ENCODE measurements around the gene PIK3CG. TPM values are rescaled to one million over a fixed set of nuclear protein-coding genes. Genes with fewer than 3 reads are reported as not detected.
"Not testable (repeated sequence)": the region's sequence is repeated elsewhere in the genome, so short reads cannot be mapped to it uniquely, and the experiment has no call there.

The PIK3CG gene
- total RNA-seq, 1 donor from 2014 or later = 0.73 TPM

- ATAC-seq (no peak), DNase-seq (ENCODE audit: low spot score) (no peak)
These were observed 18.5 kb downstream of the PIK3CG start for GRCh38 chr7:106883456-106884026.

GRCh38 chr7:106885652-106886051 is 20.6 kb downstream of the PIK3CG start:
- DNase-seq (ENCODE audit: low spot score) = no peak
- no peak for ATAC-seq

- ATAC-seq (no peak), DNase-seq (ENCODE audit: low spot score) (no peak)
These were observed 22.3 kb downstream of the PIK3CG start for GRCh38 chr7:106887421-106887820.

GRCh38 chr7:106888204-106888603 is 23.1 kb downstream of the PIK3CG start:
- no peak for ATAC-seq
- DNase-seq (ENCODE audit: low spot score) = no peak

- no peak for ATAC-seq
- no peak for DNase-seq (ENCODE audit: low spot score)
These were observed 25.9 kb downstream of the PIK3CG start for GRCh38 chr7:106890952-106891351.

GRCh38 chr7:106891548-106892410 is 26.7 kb downstream of the PIK3CG start:
- no peak for DNase-seq (ENCODE audit: low spot score)
- peak; percentile 37 for ATAC-seq

- ATAC-seq (no peak), DNase-seq (ENCODE audit: low spot score) (no peak)
These were observed 28.5 kb downstream of the PIK3CG start for GRCh38 chr7:106893591-106893990.

- DNase-seq (ENCODE audit: low spot score) = no peak
- ATAC-seq = no peak
These were observed 30.3 kb downstream of the PIK3CG start for GRCh38 chr7:106895246-106895864.

- DNase-seq (ENCODE audit: low spot score) (no peak), ATAC-seq (no peak)
These were observed 31.1 kb downstream of the PIK3CG start for GRCh38 chr7:106896231-106896630.

- DNase-seq (ENCODE audit: low spot score); ATAC-seq: not testable (repeated sequence)
These were observed 32.5 kb downstream of the PIK3CG start for GRCh38 chr7:106897553-106897952.

- ATAC-seq; DNase-seq (ENCODE audit: low spot score): not testable (repeated sequence)
These were observed 33.9 kb downstream of the PIK3CG start for GRCh38 chr7:106898967-106899366.

- DNase-seq (ENCODE audit: low spot score) (no peak), ATAC-seq (no peak)
These were observed 36.9 kb downstream of the PIK3CG start for GRCh38 chr7:106901828-106902441.

GRCh38 chr7:106905734-106906133 is 40.7 kb downstream of the PIK3CG start:
- ATAC-seq = no peak
- DNase-seq (ENCODE audit: low spot score) = no peak

- ATAC-seq (no peak), DNase-seq (ENCODE audit: low spot score) (no peak)
These were observed 46.9 kb downstream of the PIK3CG start for GRCh38 chr7:106911959-106912358.

- ATAC-seq (no peak), DNase-seq (ENCODE audit: low spot score) (no peak)
These were observed 49.0 kb downstream of the PIK3CG start for GRCh38 chr7:106914018-106914607.

- no peak for ATAC-seq
- no peak for DNase-seq (ENCODE audit: low spot score)
These were observed 50.3 kb downstream of the PIK3CG start for GRCh38 chr7:106915407-106915806.

- ATAC-seq = no peak
- DNase-seq (ENCODE audit: low spot score) = no peak
These were observed 50.8 kb downstream of the PIK3CG start for GRCh38 chr7:106915873-106916272.

GRCh38 chr7:106916679-106917078 is 51.6 kb downstream of the PIK3CG start:
- ATAC-seq (no peak), DNase-seq (ENCODE audit: low spot score) (no peak)

GRCh38 chr7:106918991-106919390 is 53.9 kb downstream of the PIK3CG start:
- ATAC-seq = no peak
- DNase-seq (ENCODE audit: low spot score) = no peak

- ATAC-seq; DNase-seq (ENCODE audit: low spot score): not testable (repeated sequence)
These were observed 59.4 kb downstream of the PIK3CG start for GRCh38 chr7:106924468-106924867.

GRCh38 chr7:106926892-106927291 is 61.8 kb downstream of the PIK3CG start:
- ATAC-seq = no peak
- no peak for DNase-seq (ENCODE audit: low spot score)

All from left lobe of liver (tissue), 2 donors.